Activated CD8-positive, alpha-beta memory T cell treated with anti-CD3 and anti-CD28 coated beads for 48 hours (primary cell): ENCODE measurements around the gene TMEM184B.

ENCODE experiments used
- DNase-seq, 3 experiments: peaks; one replicate each; pipeline ENCODE4 v3.0.0-alpha.2; 2020; ENCODE audit warnings: low read depth in 2 of 3, low spot score in 2 of 3

TMEM184B gene

DNA sequence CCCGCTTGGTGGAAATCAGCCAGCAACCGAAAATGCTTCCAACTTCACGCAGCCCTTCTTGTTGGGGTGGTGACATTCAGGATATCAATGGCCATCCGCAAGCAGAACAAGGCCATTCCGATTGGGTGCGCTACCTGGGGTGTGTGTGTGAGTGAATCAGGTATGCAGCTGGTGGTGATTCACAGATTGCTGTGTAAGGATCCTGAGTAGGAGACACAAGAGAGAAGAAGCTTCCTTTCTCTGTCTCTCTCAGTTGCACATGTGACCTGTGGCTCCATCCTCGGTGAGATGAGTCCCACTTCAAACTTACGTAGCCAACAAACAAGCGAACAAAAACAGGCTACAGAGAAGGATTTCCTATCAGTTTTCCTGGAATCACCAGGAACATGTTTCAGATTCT, 9.6 kb upstream of the TMEM184B start:
- no peak for DNase-seq

DNA sequence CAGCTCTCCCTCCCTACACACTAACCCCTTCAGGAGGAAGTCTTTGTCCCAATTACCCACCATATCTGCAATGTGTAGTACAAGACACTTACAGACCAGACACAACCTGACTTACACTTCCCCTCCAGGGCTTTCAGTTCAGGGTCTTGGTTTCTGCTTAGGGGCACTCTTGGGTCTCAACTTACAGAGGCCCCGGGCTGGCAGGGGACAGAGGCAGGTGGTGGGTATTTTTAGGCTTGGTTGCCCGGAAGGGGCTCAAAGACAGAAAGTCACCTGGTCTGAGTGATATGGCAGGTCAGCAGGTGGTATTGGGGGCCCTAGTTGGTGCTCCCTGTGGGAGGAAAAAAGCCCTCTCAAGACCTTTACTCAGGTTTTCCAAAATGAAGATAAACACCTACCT, 3.4 kb upstream of the TMEM184B start:
- no peak for DNase-seq

DNA sequence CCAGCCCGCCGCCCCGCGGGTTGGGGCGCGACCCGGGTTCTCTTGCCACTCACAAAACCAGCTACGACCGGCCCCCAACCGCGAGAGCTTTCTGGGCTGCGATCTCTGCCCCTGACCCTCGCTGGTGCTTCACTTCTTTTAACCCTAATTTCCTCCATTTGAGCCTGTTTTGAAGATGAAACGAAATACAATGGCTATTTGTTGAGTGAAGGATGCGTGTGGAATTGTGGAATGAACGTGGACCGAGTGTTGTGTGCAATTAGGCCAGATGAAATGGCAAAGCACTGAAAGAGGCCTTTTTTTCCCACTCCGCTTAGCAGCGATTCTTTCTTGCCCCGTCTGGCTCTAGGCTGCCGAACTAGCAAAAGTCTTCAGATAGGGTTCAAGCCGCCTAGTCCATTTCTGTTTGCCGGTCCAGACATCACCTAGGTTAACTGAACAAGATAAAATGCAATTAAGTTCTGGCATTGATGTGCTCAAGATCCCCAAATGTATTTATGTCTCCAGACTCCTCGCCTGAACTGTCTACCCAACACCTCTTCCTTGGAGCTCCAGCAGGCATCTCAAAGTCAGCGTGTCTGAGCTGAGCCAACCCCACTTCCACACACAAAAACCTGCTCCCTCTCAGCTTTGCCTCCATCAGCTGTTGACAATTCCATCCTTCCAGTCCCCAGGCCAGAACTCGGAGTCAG, 471 bp upstream of the TMEM184B start:
- no peak for DNase-seq

DNA sequence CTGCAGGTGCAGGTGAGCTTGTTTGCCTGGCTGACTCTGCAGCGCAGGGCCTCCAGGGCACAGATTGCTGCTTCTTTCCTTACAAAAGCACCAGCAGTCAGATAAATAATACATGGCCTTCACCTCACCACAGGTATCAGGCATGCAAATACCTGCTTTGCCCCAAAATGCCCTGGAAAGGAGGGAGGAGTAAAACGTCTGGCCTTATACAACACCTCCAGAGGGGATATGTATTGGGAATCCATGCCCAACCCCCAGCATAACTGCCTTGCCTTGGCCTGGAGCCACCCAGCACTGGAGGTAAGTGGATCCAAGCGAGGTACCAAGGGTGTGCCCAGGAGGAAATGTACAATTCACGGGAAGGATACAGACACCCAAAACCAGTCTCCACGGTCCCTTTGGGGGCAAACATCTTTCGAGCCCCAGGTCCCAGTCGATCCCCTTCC, 860 bp downstream of the TMEM184B start:
- no peak for DNase-seq

DNA sequence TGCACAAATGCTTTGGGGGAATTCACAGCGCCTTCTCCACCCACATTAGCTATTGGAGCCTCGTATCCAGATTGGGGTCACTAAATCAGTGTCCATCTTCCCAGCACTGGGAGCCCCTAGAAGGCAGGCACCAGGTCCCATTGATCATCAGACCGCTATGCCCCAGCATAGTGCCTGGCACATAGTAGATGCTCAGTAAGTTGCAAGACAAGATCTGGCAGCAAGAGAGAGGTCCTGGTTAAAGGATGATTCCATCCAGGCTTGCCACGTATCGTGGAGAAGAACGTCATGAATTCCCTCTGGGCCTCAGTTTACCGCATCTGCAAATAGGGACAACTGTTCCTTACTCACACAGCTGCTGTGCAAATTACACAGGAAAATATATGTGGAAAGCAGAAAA, 1.7 kb downstream of the TMEM184B start:
- DNase-seq: no peak

DNA sequence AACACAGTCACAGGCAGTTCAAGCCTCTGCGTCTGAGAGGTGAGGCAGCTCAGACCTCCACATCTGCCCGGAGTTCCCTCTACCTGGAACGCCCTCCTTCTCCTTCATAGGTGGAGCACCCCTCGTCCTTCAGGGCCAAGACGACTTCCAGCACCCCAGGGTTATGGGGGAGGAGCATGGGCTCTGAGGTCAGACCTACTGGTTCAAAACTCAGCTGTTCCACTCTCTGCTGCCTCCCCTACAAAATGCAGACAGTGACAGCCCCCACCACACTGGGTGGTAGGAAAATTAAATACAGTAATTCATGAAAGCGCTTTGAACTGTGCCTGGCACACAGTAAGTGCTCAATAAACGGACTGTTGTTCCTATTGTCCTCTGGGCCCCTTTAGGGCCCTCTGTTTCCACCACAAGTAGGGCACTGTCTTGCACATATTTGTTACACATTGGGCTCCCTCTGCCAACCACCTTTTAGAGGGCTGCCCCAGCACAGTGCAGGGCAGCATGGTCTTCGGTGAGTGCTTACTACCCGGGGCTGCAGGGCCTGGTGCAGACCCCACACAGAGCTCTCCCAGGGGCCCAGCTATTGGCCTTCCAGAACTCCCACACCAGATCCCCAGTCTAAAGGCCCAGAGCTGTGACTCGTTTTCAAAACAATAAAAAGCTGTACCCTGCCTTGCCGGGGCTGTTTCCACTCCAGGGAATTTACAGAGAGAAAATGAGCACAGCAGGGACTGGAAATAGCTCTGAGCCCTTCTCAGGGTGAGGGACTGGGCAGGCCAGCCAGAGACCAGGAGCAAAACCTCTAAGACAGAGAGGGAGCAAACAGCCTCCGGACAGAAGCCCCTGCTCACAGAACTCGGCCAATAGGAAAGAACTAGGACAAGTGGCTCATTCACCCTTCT, 2.5 kb downstream of the TMEM184B start:
- DNase-seq: no peak

DNA sequence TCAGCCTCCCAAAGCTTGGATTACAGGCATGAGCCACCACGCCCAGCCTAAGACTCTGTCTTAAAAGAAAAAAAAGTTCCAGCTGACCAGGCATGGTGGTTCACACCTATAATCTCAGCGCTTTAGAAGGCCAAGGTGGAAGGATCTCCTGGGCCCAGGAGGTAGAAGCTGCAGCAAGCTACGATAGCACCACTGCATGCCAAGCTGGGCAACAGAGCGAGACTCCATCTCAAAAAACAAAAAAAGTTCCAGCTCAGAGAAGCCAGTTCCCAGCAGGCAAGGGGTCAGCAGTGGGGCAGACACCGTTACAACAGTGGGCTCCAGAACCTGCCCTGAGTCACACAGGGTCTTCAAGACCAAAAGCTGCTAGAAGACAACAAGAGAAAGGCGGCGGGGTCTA, 3.3 kb downstream of the TMEM184B start:
- no peak for DNase-seq

DNA sequence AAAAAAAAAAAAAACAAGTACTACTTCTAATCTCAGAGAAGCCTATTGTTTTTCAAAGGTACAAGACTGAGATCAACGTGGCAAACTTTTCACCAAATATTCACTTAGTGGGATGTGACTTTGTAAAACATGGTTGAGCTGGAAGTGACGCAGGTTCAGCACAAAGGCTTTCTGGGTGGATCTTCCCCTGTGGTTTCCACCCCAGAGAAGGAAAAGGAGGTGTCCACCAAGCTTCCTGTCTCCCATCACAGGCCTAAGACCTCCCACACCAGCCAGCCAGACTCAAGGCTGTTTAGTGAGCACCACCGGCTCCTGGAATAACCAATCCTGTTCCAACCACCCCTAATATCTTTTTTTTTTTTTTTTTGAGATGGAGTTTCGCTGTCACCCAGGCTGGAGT, 5.7 kb downstream of the TMEM184B start:
- peak in 1 of 3 experiments; percentile 7 for DNase-seq

DNA sequence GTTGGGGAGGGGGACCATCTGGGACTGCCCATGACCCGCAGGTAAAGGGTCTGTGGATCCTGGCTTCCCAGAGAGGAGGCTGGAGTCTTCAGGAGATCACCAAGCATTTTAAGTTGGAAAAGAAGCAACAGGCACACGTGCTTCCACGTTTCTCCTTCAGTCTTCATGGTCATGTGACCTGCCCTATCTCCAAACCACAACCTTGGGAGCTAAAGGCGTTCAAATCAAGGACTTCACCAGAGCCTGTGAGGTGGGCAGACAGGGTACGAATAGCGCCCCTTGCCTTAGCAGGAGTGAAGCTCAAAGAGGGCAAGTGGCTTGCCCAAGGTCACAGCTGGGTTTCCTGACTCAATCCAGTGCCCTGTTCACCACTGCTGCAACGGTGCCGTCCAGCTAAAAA, 6.7 kb downstream of the TMEM184B start:
- DNase-seq: no peak

DNA sequence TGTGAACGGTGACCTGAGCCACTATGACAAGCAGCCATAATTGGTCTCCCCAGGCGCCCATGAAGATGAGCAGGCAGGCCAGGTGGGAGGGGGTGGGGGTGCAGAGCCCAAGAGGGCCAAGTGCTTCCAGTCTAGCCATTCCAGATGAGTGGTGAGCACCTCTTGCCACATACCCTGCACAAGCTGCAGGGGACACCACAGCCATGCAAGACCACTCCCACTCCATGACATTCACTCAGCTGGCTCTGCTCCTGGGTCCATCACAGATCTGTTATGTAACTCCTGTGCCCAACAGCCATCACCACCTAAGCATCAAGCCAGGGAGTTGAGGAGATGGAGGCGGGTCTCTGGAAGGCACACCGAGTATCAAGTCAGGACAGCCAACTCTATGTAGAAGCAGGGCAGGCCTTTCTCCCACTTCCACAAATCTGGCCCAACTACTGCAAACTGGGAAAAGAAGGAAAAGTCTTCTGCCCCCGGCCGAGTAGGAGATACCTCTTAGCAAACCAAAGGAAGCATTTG, 8.4 kb downstream of the TMEM184B start:
- no peak for DNase-seq

DNA sequence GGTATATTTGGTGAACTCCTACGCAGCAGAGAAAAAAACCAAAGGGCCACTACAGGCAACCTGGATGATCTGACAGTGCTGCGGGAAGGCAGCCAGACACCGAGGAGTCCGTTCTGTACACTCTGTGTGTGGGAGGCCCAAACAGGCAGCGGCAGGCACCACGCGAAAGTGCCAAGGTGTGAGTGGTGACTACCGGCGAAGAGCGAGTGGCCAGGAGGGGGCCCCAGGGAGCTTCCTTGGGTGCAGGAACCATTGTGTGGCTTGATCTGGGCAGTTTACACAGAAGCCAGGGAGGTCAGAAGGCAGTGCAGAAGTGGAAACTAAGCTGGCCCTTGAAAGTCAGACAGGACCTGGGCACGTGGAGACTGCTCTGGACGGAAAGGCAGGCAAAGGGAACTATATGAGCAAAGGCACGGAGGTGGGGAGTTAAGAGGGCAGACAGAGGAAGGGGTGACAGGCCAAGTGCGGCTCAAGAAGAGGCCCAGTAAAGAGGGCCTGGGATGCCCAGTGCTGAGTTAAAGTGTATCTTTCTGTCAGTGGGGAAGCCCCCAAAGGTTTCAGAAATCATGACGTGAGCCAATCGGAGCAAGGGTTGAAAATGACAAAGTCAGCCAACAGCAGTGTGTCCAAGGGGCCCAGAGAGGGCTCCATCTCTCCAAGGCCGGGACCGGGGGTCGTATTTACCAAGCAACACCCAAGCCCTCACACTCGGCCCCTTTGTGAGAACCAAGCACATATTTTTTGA, 10.6 kb downstream of the TMEM184B start:
- no peak for DNase-seq

DNA sequence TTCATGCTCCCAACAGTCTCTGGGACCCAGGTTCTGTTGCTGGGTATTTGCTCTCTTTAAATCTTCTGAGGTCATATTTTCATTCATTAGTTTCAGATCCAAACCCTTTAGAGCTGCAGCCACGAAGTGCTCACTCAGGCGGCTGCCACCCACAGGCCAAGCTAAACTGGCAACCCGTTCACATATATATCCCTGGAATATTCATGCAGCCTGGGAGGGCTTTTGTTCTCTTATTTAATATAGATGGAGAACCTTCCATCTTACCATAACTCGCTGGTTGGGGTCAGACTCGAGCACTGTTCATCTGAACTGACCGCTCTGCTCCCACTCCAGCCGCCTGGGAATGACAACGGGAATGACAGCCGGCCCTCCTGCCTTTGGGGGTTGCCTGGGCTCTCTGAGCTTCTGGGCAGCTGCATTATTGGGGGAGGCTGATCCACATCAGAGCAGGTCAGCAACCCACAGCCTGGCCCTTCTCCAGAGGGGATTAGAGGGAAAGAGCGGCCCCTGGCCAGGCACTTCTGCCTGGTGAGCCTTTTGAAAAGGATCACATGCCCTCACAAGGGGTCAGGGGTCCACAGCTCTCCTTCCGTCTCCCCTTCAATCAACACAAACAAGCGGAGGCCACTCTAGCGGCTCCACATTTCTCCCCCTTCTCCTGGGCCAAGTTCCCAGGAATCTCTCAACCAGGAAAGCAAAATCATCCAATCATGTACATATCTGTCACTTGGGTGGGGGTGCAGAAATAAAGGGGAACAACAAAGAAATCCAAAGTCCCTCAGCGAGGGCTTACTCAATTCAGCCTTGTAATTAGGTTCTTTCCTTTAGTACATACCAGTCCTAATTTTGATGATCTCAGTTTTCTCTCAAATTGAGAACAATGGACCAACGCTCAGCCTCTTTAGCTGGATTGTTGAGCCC, 11.8 kb downstream of the TMEM184B start:
- DNase-seq: no peak

DNA sequence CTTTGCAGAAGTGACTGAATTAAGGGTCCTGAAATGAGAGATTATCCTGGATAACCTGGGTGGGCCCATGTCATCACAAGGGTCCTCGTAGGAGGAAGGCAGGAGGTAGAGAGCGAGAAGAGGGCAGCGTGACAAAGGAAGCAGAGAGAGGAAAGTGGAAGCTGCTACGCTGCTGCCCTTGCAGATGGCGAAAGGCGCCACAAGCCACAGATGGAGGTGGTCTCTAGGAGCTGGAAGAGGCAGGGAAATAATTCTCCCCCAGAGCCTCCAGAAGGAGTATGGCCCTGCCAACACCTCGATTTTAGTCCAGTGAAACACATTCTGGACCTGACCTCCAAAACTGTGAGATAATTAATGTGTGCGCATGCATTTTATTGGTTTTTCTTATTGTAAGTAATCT, 13.4 kb downstream of the TMEM184B start:
- no peak for DNase-seq

DNA sequence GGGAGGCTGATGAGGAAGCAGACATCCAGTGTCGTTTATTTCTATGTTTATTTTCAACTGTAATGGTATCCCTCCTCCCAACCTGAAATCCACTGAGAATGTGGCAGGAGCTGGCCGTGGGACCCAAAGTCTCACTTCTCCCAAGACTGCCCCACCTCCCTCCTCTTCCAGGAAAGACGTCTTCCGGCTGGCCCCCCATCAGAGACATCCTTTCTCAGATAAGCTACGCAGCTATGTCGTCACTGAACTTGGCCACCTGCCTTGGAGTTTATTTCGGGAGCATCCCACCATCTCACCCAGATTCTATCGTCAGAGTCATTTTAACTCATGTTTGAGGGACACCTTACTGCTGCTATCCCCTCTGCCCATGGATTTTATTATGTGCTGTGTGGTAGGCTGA, 13.9 kb downstream of the TMEM184B start:
- DNase-seq: no peak

DNA sequence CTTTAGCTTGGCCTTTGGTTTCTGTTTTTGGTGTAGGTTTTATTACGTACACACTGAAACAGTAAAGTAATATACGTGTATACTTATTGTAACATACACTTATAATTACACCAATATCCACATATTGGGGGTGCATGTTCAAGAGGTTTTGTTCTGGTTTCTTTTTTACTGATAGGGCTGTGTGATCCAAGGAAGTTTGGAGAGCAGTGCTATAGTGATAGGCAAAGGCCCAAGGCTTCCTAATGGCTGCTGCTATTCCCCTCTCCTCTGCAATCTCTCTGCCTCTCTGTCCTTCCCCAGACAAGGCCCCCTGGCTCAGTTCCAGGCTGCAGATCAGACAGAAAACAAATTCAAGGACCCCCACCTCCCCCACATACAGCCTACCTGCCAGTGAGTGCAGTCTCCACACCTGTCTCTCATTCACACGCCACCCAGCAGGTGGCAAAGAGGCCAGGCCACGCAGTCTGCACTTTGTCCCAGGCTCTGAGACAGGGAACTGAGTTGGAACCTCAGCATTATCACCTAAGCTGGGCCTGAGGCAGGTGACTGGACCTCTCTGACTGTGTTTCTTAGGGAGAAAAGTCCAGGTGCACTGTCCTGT, 15.1 kb downstream of the TMEM184B start:
- DNase-seq: no peak

DNA sequence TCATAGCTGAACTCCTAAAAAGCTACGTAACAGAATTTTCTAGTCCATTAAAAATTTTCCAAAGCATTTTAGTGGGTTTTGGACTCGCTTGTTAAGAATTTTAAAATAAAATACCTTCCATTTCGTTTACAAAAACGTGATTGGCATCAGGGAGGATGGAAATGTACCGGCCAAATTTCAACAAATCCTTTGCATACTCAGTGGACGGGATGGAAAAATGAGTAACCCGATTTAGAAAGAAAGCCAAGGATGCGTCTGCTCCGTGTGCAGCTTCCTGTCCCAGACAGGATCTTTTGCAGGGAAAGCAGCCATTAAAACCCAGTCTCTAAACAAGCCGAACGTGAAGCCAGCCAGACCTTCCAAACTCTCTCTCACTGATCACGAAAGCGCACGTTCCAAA, 15.6 kb downstream of the TMEM184B start:
- no peak for DNase-seq

DNA sequence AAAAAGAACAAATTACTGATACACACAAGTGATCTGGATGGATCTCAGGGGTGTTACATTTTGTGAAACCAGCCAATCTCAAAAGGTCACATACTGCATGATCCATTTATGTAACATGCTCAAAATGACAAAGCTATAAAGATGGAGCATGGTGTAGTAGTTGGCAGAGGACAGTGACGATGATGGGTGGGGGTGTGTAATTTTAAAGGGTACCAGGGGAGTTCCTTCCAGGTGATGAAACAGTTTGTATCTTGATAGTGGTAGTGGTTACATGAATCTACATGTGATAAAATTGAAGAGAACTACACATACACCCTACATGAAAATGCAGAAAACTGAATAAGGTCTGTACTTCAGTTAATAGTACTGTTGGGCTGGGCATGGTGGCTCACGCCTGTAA, 17.1 kb downstream of the TMEM184B start:
- DNase-seq: no peak

DNA sequence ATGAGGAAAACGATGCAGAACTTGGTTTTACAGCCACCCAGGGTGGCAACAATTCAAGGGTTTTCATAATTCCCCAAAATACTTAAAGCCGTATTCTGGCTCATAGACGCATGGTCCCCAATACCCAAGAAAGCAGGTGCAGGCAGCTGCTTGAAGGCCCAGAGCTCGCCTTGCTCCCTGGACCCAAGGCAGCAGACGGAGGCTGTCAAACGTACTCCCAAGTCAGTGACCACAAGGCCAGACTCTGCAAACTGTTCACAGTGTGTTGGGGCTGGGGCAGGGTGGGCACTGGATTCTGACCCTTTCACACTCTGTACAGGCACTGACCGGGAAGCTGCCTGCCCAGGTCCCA, 21.5 kb downstream of the TMEM184B start:
- DNase-seq: no peak

DNA sequence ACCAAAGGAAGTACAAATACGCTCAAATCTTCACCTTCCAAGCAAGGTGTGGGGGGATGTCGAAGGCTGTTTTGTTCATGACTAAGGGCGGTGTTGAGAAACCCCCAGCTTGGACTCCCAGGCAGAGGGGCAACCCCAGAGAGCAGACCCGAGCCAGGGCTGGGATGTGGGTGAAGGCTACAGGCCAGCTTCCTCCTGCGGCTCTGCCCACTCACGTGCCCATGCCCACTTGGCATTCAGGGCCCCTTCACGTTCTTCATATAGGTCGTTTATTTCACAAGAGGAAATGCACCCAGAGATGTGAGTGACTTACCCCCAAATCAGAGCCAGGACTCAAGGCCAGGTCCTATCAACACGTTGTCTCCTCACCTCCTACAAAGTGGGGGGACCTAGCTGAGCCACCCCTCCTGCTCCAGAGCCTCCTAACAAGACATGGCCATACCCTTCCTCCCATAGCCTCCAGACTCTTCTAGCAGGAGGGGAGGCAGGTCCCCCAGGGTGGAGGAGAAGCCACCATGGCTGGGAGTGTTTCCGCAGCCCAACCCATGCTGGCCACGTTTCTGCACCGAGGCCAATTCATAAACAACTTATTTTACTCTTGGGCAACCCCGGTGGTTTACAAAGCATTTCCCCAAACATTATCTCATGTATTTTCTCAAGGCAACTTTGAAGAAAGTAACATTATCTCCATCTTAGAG, 22.0 kb downstream of the TMEM184B start:
- no peak for DNase-seq
